ENCODE results near the gene ACRV1. TPM values are rescaled to one million over a fixed set of nuclear protein-coding genes. Genes with fewer than 3 reads are reported as not detected.

The ACRV1 gene
- total RNA-seq, 2 experiments from 2014 or later: not detected

GRCh38 chr11:125637840-125638239, 42.8 kb downstream of the ACRV1 start:
- POLR2A ChIA-PET: interaction anchor here (1.4 kb wide), 1 partner anchor 12 kb away, joined by 5 read pairs; the partner anchor contains the start of gene CHEK1
- H3K27ac Mint-ChIP-seq: no peak overlapping the region
- H3K4me3 Mint-ChIP-seq: no peak overlapping the region
- H3K9me3 Mint-ChIP-seq: no peaks in the 10 kb centered on the region
- CTCF ChIA-PET: interaction anchor here (0.8 to 1.4 kb wide), 2 partner anchors 11 to 250 kb away, joined by 3 to 5 read pairs; no protein-coding TSS in a partner anchor
- H3K36me3 Mint-ChIP-seq (ENCODE audit: low read depth): peaks cover 68% of the 10 kb centered on the region
- peaks cover 18% of the 10 kb centered on the region for H3K4me1 Mint-ChIP-seq
- H3K27me3 Mint-ChIP-seq: no peaks in the 10 kb centered on the region
- DNase-seq: no peak

- Mint-ChIP-seq H3K27me3 (no peaks in the 10 kb centered on the region), H3K4me3 (peak overlapping the region; percentile 98), H3K27ac (peak overlapping the region; percentile 4), H3K9me3 (no peaks in the 10 kb centered on the region), H3K36me3 (ENCODE audit: low read depth) (peaks cover 44% of the 10 kb centered on the region), H3K4me1 (peaks cover 48% of the 10 kb centered on the region)
- CTCF ChIA-PET: interaction anchor here (0.9 to 1.5 kb wide), 6 partner anchors 9 to 260 kb away, joined by 3 to 7 read pairs (median 4); partner anchors contain the start of genes EI24, HYLS1 and STT3A
- POLR2A ChIA-PET: interaction anchor here (1.1 to 5.8 kb wide), 9 partner anchors 8 to 275 kb away, joined by 3 to 97 read pairs (median 11); partner anchors contain the start of genes EI24, HYLS1, PUS3 and STT3A
- DNase-seq: no peak
Measured at GRCh38 chr11:125627236-125627910, 53.3 kb downstream of the ACRV1 start.

GRCh38 chr11:125626288-125626950, 54.2 kb downstream of the ACRV1 start:
- ChIA-PET POLR2A (interaction anchor here (1.1 to 5.8 kb wide), 14 partner anchors 9 to 276 kb away, joined by 3 to 97 read pairs (median 6); partner anchors contain the start of genes EI24, HYLS1, PUS3 and STT3A), CTCF (interaction anchor here (0.6 to 1.6 kb wide), 9 partner anchors 10 to 261 kb away, joined by 3 to 7 read pairs (median 4); partner anchors contain the start of genes EI24, HYLS1 and STT3A)
- H3K36me3 Mint-ChIP-seq (ENCODE audit: low read depth): peaks cover 47% of the 10 kb centered on the region
- H3K4me1 Mint-ChIP-seq: peaks cover 43% of the 10 kb centered on the region
- H3K27me3 Mint-ChIP-seq: no peaks in the 10 kb centered on the region
- H3K4me3 Mint-ChIP-seq: peak overlapping the region; percentile 98
- no peaks in the 10 kb centered on the region for H3K9me3 Mint-ChIP-seq
- DNase-seq: peak; percentile 41
- H3K27ac Mint-ChIP-seq: peak overlapping the region; percentile 92

- Mint-ChIP-seq H3K4me1 (peaks cover 37% of the 10 kb centered on the region), H3K9me3 (no peaks in the 10 kb centered on the region), H3K27ac (peak overlapping the region; percentile 92), H3K27me3 (no peaks in the 10 kb centered on the region), H3K36me3 (ENCODE audit: low read depth) (peaks cover 49% of the 10 kb centered on the region), H3K4me3 (peak overlapping the region; percentile 98)
- peak; percentile 89 for DNase-seq
- ChIA-PET CTCF (interaction anchor here (1.0 to 1.6 kb wide), 6 partner anchors 32 to 262 kb away, joined by 3 to 8 read pairs (median 5); partner anchors contain the start of genes EI24, HYLS1 and STT3A), POLR2A (interaction anchor here (1.0 to 5.8 kb wide), 17 partner anchors 9 to 277 kb away, joined by 3 to 97 read pairs (median 5); partner anchors contain the start of genes EI24, HYLS1, PUS3 and STT3A)
Measured at GRCh38 chr11:125625630-125626287, 54.9 kb downstream of the ACRV1 start.

- peak overlapping the region; percentile 92 for H3K27ac Mint-ChIP-seq
- ChIA-PET CTCF (interaction anchor here (1.0 to 1.6 kb wide), 6 partner anchors 31 to 262 kb away, joined by 3 to 8 read pairs (median 5); partner anchors contain the start of genes EI24, HYLS1 and STT3A), POLR2A (interaction anchor here (1.0 to 5.8 kb wide), 16 partner anchors 8 to 278 kb away, joined by 3 to 97 read pairs (median 5); partner anchors contain the start of genes EI24, HYLS1, PUS3 and STT3A)
- H3K4me3 Mint-ChIP-seq: peak overlapping the region; percentile 98
- H3K4me1 Mint-ChIP-seq: peaks cover 36% of the 10 kb centered on the region
- no peak for DNase-seq
- H3K9me3 Mint-ChIP-seq: no peaks in the 10 kb centered on the region
- H3K27me3 Mint-ChIP-seq: no peaks in the 10 kb centered on the region
- peaks cover 52% of the 10 kb centered on the region for H3K36me3 Mint-ChIP-seq (ENCODE audit: low read depth)
Measured at GRCh38 chr11:125625225-125625629, 55.4 kb downstream of the ACRV1 start.

- Mint-ChIP-seq H3K27me3 (no peaks in the 10 kb centered on the region), H3K36me3 (ENCODE audit: low read depth) (peaks cover 54% of the 10 kb centered on the region), H3K4me1 (peaks cover 36% of the 10 kb centered on the region), H3K27ac (peak within 1 kb of the TSS; percentile 92), H3K4me3 (peak within 1 kb of the TSS; percentile 98), H3K9me3 (no peaks in the 10 kb centered on the region)
- CTCF ChIA-PET: interaction anchor here (1.0 to 1.6 kb wide), 6 partner anchors 31 to 263 kb away, joined by 3 to 8 read pairs (median 5); partner anchors contain the start of genes EI24, HYLS1 and STT3A
- POLR2A ChIA-PET: interaction anchor here (1.0 to 5.8 kb wide), 12 partner anchors 8 to 263 kb away, joined by 3 to 97 read pairs (median 8); partner anchors contain the start of genes EI24, HYLS1 and STT3A
- DNase-seq: no peak
Measured at GRCh38 chr11:125624756-125625213, 55.9 kb downstream of the ACRV1 start, which contains the start of gene CHEK1. Gene CHEK1, plus strand, starts transcription at chr11:125625163. Its CDS starts 1,606 bp downstream, at chr11:125626769.

- POLR2A ChIA-PET: interaction anchor here (0.6 to 5.8 kb wide), 5 partner anchors 9 to 565 kb away, joined by 3 to 97 read pairs (median 5); partner anchors contain the start of genes EI24 and STT3A
- H3K27ac Mint-ChIP-seq: peak overlapping the region; percentile 31
- peaks cover 25% of the 10 kb centered on the region for H3K4me1 Mint-ChIP-seq
- CTCF ChIA-PET: interaction anchor here (1.0 to 2.1 kb wide), 3 partner anchors 30 to 59 kb away, joined by 3 to 6 read pairs (median 4); partner anchors contain the start of gene STT3A
- H3K27me3 Mint-ChIP-seq: no peaks in the 10 kb centered on the region
- no peak overlapping the region for H3K4me3 Mint-ChIP-seq
- H3K9me3 Mint-ChIP-seq: no peaks in the 10 kb centered on the region
- no peak for DNase-seq
- peaks cover 61% of the 10 kb centered on the region for H3K36me3 Mint-ChIP-seq (ENCODE audit: low read depth)
Measured at GRCh38 chr11:125623064-125623463, 57.6 kb downstream of the ACRV1 start.

GRCh38 chr11:125621995-125622394, 58.7 kb downstream of the ACRV1 start:
- no peaks in the 10 kb centered on the region for H3K27me3 Mint-ChIP-seq
- no peaks in the 10 kb centered on the region for H3K9me3 Mint-ChIP-seq
- H3K27ac Mint-ChIP-seq: no peak overlapping the region
- ChIA-PET CTCF (interaction anchor here (0.8 to 2.1 kb wide), 2 partner anchors 12 to 29 kb away, joined by 3 to 6 read pairs; partner anchors contain the start of gene STT3A), POLR2A (interaction anchor here (1.0 to 5.8 kb wide), 3 partner anchors 23 to 52 kb away, joined by 3 to 97 read pairs (median 4); partner anchors contain the start of gene STT3A)
- H3K4me3 Mint-ChIP-seq: no peak overlapping the region
- no peak for DNase-seq
- peaks cover 16% of the 10 kb centered on the region for H3K4me1 Mint-ChIP-seq
- peaks cover 57% of the 10 kb centered on the region for H3K36me3 Mint-ChIP-seq (ENCODE audit: low read depth)

Other genes with a start within 250 kb of the ACRV1 start
- 1 to 10 TPM; 2.1 to 2.3 TPM for gene FEZ1, start 184.6 kb downstream of the ACRV1 start, total RNA-seq
- 10 to 100 TPM; 31.5 to 33.2 TPM for gene EI24, start 111.4 kb downstream of the ACRV1 start, total RNA-seq
- gene STT3A, start 88.0 kb downstream of the ACRV1 start, total RNA-seq: 100 to 1,000 TPM; 123 TPM
- gene CHEK1, start 55.7 kb downstream of the ACRV1 start, total RNA-seq: 10 to 100 TPM; 79.0 to 82.6 TPM
- gene PATE1, start 65.4 kb upstream of the ACRV1 start, total RNA-seq: not detected
- gene PATE2, start 98.0 kb upstream of the ACRV1 start, total RNA-seq: not detected
- gene PATE3, start 107.3 kb upstream of the ACRV1 start, total RNA-seq: not detected
- gene PATE4, start 152.5 kb upstream of the ACRV1 start, total RNA-seq: not detected
- 10 to 100 TPM; 14.0 to 15.5 TPM for gene HYLS1, start 206.8 kb upstream of the ACRV1 start, total RNA-seq
- 10 to 100 TPM in 1 of 2 experiments, 1 to 10 TPM in 1; 7.8 to 11.5 TPM for gene PUS3, start 222.4 kb upstream of the ACRV1 start, total RNA-seq
- gene DDX25, start 223.7 kb upstream of the ACRV1 start, total RNA-seq: not detected